Measurements from ENCODE around the gene JPH3.
"Not testable (repeated sequence)": the region's sequence is repeated elsewhere in the genome, so short reads cannot be mapped to it uniquely, and the experiment has no call there.

Gene JPH3

DNA sequence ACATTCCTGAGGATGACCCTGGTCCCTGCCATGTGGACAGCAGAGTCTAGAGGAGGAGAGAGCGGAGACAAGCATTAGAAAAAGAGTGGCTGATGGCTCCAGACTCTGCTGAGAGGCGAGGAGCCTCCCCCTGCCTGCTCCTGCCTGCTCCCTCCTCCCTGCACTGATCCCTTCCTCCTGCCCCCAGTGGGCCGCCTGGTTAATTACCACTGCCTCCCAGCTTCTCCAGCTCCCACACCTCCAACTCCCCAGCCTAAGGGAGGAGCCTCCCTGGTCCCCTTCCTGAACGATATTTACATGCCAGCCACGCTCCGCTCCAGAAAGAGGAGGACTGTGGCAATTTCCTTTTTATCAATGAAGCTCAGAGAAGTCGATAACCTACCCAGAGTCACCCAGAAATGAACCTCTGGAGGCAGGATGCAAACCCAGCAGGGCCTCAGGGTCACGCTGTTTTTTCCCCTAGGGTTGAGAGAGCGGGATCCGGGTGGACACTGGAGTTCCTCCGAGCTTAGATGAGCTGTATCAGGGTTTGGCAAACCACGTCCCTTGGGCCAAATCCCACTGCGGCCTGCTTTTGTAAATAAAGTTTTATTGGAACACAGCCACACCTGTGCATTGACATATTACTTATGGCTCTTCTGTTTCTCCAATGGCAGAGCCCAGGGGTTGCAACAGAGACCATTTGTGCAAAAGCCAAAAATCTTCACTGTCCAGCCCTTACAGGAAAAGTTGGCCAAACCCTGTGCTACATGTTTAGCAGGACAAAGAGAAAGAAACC is 27.1 kb upstream of the JPH3 start:
- no peak for DNase-seq

GRCh38 chr16:87576171-87576570 is 26.1 kb upstream of the JPH3 start:
- no peak for DNase-seq

DNA sequence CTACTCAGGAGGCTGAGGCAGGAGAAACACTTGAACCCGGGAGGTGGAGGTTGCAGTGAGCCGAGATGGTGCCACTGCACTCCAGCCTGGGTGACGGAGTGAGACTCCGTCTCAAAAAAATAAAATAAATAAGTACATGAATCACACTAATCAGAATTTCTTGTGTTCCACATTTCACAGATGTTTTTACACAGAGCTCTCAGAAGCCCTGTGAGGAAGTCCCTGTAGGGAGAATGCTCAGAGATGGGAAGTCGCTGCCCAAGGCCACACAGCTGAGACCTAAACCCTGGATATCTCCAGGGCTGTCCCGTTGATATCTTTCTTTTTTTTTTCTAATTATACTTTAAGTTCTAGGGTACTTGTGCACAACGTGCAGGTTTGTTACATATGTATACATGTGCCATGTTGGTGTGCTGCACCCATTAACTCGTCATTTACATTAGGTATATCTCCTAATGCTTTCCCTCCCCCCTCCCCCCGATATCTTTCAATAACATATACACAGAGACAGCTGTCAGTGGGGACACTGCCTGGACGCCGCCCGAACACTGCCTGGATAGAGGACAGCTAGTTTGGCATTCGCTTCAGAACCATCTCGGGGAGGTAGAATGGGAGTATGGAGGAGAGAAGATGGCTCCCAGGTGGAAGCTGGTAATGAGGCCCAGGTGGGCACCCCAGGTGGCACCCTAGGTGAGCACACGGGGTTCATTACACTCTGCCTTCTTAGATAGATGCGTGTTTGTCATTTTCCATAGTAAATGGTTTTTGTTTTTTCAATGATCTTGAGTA is 24.0 kb upstream of the JPH3 start:
- not testable (repeated sequence) for DNase-seq

- no peak for DNase-seq
Measured at GRCh38 chr16:87579691-87580090, 22.6 kb upstream of the JPH3 start.

DNA sequence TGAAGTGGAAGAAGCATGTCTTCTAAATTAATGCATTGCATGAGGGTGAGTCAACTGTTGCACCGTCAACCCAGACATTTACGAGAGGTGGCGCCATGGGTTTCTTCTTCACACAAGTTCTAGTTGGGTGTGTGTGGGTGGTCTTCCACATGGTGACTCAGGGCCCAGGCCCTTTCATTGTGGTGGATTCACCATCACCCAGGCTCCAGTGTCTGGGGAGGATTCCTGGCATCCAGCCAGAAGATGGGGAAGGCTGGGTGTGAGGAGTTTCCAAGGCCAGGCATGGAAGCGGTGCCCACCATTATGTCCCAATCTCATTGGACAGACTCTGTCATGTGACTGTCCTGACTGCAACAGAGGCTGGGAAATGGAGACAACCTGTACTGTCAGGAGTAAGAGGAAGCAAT is 21.4 kb upstream of the JPH3 start:
- peak; percentile 91 for DNase-seq

- DNase-seq: peak; percentile 98
Measured at GRCh38 chr16:87581857-87582215, 20.5 kb upstream of the JPH3 start.

- peak; percentile 82 for DNase-seq
Measured at GRCh38 chr16:87582216-87582965, 19.9 kb upstream of the JPH3 start.

- DNase-seq: no peak
Measured at GRCh38 chr16:87582966-87583325, 19.4 kb upstream of the JPH3 start.

DNA sequence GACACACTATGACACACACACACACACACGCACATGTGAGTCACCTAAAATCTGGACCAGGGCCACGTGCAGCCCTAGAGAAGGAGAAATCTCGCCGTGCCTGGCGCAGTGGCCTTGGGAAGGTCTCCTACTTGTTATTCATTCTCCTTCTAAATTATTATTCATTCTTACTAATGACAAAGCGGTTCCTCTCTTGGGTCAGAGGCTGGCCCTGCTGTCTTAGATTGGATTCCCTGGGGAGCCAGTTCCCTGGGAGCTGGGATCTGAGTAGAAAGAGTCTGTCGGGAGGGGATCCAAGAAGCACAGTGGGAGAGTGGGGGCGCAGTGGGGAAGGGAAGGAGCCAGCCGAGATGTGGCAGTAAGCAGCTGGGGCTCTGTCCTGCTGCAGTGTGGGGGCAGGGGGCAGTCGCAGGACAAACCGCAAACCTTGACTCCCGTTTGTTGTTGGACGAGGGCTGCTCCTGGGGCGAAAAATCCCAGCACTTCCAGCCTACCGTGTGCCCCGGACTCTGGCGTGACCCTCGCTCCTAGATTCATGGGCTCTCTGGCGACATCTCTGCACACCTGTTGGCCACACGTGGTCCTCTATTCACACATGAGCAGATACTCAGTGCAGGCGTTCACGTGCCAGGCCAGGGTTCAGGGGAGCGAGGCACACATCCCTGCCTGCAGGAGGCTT is 18.7 kb upstream of the JPH3 start:
- DNase-seq: peak; percentile 71

DNA sequence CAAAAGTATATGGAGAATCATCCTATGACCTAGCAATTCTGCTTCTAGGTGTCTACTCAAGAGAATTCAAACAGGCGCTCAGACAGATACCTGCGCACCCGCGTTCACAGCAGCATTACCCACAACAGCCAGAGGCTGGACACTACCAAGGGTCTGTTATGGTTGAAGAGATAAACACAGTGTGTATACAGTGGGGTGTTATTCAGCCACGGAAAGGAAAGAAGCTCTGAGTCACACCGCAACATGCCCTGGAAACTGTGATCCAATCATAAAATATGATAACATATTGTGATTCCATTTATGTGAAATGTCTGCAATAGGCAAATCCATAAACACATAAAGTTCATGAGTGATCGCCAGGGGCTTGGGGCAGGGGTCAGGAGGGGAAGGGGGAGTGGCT is 18.0 kb upstream of the JPH3 start:
- DNase-seq: peak; percentile 18

- DNase-seq: no peak
Measured at GRCh38 chr16:87584975-87585374, 17.3 kb upstream of the JPH3 start.

- DNase-seq: no peak
Measured at GRCh38 chr16:87585442-87586200, 16.7 kb upstream of the JPH3 start.

DNA sequence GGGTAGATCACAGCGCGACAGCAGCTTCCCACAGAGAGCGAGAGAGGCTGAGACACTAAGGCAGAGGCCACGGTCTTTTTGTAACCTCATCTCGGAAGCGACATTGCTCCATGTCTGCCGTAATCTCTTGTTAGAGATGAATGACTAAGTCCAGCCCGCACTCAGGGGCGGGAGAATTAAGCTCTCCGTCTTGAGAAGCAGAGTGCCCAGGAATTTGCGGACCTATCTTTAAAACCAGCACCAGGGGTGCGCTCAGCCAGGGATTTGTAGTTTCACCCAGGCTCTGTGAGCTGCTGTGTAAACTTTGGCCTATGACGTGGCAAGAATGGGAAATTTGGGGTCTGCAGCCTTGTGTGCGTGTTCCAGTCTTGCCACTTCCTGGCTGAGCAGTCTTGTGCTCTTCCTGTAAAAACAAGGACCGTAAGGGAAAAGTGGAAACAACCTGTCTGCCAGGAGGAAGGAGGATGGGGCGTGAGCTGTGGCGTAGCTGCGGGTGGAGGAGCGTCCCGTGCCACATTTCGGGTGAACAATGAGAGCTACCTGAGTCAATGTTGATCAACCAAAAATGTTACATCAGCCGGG is 16.0 kb upstream of the JPH3 start:
- DNase-seq: no peak

- no peak for DNase-seq
Measured at GRCh38 chr16:87587636-87588035, 14.7 kb upstream of the JPH3 start.

- DNase-seq: no peak
Measured at GRCh38 chr16:87592018-87592712, 10.1 kb upstream of the JPH3 start.

DNA sequence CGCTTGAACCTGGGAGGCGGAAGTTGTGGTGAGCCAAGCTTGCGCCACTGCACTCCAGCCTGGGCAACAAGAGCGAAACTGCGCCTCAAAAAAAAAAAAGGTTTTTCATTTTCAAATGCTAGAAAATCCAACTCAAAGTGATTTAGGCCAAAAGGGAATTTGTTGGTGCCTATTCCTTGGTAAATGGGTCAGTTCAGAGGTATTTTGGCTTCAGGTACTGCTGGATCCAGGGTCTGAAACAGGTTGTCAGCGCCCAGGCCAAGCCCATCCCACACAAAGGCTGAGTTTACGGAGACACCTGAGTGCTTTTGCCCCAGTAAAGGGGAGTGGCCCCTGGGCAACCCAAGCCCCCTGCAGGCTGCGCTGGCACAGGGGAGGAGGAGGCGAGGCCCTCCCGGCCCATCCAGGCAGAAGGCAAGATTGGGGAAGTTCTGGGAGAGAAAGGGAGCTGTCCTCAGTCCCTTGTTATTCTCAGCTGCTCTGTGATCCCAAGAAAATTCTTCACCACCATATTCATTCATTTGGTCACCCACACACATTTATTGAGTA is 8.5 kb upstream of the JPH3 start:
- no peak for DNase-seq

- no peak for DNase-seq
Measured at GRCh38 chr16:87595712-87596111, 6.6 kb upstream of the JPH3 start.

DNA sequence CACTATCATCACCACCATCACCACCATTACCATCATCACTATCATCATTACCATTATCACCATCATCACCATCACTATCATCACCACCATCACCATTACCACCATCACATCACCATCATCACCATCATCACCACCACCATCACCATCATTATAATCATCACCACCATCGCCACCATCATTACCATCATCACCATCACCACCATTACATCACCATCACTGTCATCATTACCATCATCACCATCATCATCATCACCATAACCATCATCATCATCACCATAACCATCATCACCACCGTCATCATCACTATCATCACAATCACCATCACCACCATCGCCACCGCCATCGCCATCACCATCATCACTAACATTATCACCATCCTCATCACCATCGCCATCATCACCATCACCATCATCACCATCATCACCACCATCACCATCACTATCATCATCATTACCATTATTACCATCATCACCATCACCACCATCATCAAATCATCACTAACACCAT is 4.9 kb upstream of the JPH3 start:
- DNase-seq: no peak

- no peak for DNase-seq
Measured at GRCh38 chr16:87598431-87598830, 3.9 kb upstream of the JPH3 start.

DNA sequence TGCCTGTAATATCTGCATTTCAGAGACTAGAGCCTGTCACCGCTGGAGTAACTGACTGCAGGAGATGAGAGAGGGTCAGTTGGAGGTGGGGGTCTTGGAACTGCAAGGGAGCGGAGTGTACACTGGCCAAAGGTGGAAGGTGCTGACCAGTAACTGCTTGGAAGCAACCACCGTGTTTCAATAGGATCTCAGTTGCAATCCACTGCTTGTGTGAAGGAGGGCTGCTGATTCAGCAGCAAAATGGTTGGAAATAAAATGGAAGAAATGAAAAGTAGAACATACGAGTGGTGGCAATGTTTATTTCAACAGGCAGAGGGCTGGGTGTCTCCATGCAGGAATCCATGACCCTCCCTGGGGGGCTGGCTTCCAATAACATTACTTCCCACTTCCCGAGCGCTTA is 2.1 kb upstream of the JPH3 start:
- no peak for DNase-seq

Data from fibroblast of upper back skin (primary cell).